NOMO-1 treated with dmso at 0.1 percent for 144 hours (cell line): Measurements from ENCODE around the gene VEZT.
"Not testable (repeated sequence)": the region's sequence is repeated elsewhere in the genome, so short reads cannot be mapped to it uniquely, and the experiment has no call there.

Experiments
- DNase-seq: peaks from one replicate; lab custom pipeline; 2025; ENCODE audit not compliant: unreplicated experiment; lab: John Stamatoyannopoulos, UW

Gene VEZT

GRCh38 chr12:95224202-95225170 is 6.9 kb downstream of the VEZT start:
- DNase-seq, result no peak

- DNase-seq, result no peak
Observed at GRCh38 chr12:95225645-95226212, 8.1 kb downstream of the VEZT start.

GRCh38 chr12:95227818-95228356 is 10.3 kb downstream of the VEZT start:
- no peak for DNase-seq

GRCh38 chr12:95228617-95229016 is 11.0 kb downstream of the VEZT start:
- DNase-seq, result no peak

GRCh38 chr12:95229636-95230035 is 12.0 kb downstream of the VEZT start:
- DNase-seq, result no peak

GRCh38 chr12:95230313-95230712 is 12.7 kb downstream of the VEZT start:
- DNase-seq, result no peak

GRCh38 chr12:95231190-95231589 is 13.6 kb downstream of the VEZT start:
- no peak for DNase-seq

GRCh38 chr12:95234187-95234586 is 16.6 kb downstream of the VEZT start:
- DNase-seq, result not testable (repeated sequence)

GRCh38 chr12:95235621-95236020 is 18.0 kb downstream of the VEZT start:
- DNase-seq, result not testable (repeated sequence)

- DNase-seq, result no peak
Observed at GRCh38 chr12:95237315-95237714, 19.7 kb downstream of the VEZT start.

- no peak for DNase-seq
Observed at GRCh38 chr12:95238150-95238549, 20.5 kb downstream of the VEZT start.

- no peak for DNase-seq
Observed at GRCh38 chr12:95239216-95239615, 21.6 kb downstream of the VEZT start.

- DNase-seq, result not testable (repeated sequence)
Observed at GRCh38 chr12:95239835-95240234, 22.2 kb downstream of the VEZT start.

- no peak for DNase-seq
Observed at GRCh38 chr12:95240556-95240955, 22.9 kb downstream of the VEZT start.

GRCh38 chr12:95241138-95241537 is 23.5 kb downstream of the VEZT start:
- DNase-seq, result not testable (repeated sequence)

GRCh38 chr12:95241761-95242506 is 24.3 kb downstream of the VEZT start:
- no peak for DNase-seq

- DNase-seq, result no peak
Observed at GRCh38 chr12:95243497-95244183, 26.0 kb downstream of the VEZT start.

- no peak for DNase-seq
Observed at GRCh38 chr12:95244350-95244749, 26.7 kb downstream of the VEZT start.

- DNase-seq, result no peak
Observed at GRCh38 chr12:95248095-95248494, 30.5 kb downstream of the VEZT start.

GRCh38 chr12:95248604-95249360 is 31.2 kb downstream of the VEZT start:
- no peak for DNase-seq
